GM23338 (cell line): ENCODE results near the gene DHDDS. TPM values are rescaled to one million over a fixed set of nuclear protein-coding genes. Genes with fewer than 3 reads are reported as not detected.
A peak's percentile ranks its signal among the peaks of the same experiment; 100 is the strongest.

Experiments
- ATAC-seq: fragments of 200-7000 bp; cut with Tn5 transposase; 3 replicates; pipeline ENCODE4 v1.9.1; 2020
- DNase-seq: peaks from one replicate; pipeline ENCODE4 v3.0.0-alpha.2; 2015; ENCODE audit warnings: low spot score
- H2AFZ ChIP-seq: fragments of 200-600 bp; sonication (generic); 2 replicates; pipeline ENCODE4 v1.8.0; 2016; ENCODE audit warnings: antibody characterized with exemption, mild to moderate bottlenecking, moderate library complexity
- H3F3A ChIP-seq: fragments of 200-600 bp; sonication (generic); replicated peaks from 2 replicates; pipeline ENCODE4 v1.8.0; 2017; ENCODE audit warnings: antibody characterized with exemption, mixed run types, low read depth
- H3K27ac ChIP-seq: fragments of 200-600 bp; sonication (generic); 2 replicates; pipeline ENCODE4 v1.6.1; 2016; ENCODE audit warnings: low read depth
- H3K27me3 ChIP-seq: fragments of 200-600 bp; sonication (generic); 2 replicates; pipeline ENCODE4 v1.8.0; 2016; ENCODE audit warnings: mild to moderate bottlenecking, mixed run types, moderate library complexity; ENCODE audit not compliant: insufficient read depth
- H3K36me3 ChIP-seq: fragments of 200-600 bp; sonication (generic); 2 replicates; pipeline ENCODE4 v1.8.0; 2016; ENCODE audit warnings: mild to moderate bottlenecking; ENCODE audit not compliant: insufficient read depth
- H3K4me1 ChIP-seq: fragments of 200-600 bp; sonication (generic); 2 replicates; pipeline ENCODE4 v1.8.0; 2016; ENCODE audit warnings: mild to moderate bottlenecking, moderate library complexity; ENCODE audit not compliant: insufficient read depth
- H3K4me2 ChIP-seq: fragments of 200-600 bp; sonication (generic); 2 replicates; pipeline ENCODE4 v1.7.1; 2017; ENCODE audit warnings: mixed run types
- H3K4me3 ChIP-seq: fragments of 200-600 bp; sonication (generic); 2 replicates; pipeline ENCODE4 v1.6.1; 2016; ENCODE audit warnings: mixed run types
- H3K79me2 ChIP-seq: fragments of 200-600 bp; sonication (generic); replicated peaks from 2 replicates; pipeline ENCODE4 v1.8.0; 2017; ENCODE audit warnings: mild to moderate bottlenecking; ENCODE audit not compliant: insufficient read depth
- H3K9me2 ChIP-seq: fragments of 200-600 bp; sonication (generic); 2 replicates; pipeline ENCODE4 v1.8.0; 2017; ENCODE audit not compliant: insufficient read depth
- H4K20me1 ChIP-seq: fragments of 200-600 bp; sonication (generic); replicated peaks from 2 replicates; pipeline ENCODE4 v1.8.0; 2017; ENCODE audit warnings: mild to moderate bottlenecking; ENCODE audit not compliant: insufficient read depth
- H3K27ac Mint-ChIP-seq: 2 replicates; pipeline ENCODE4 v1.8.0; 2020; ENCODE audit warnings: inconsistent platforms, mild to moderate bottlenecking, moderate library complexity, mixed read lengths
- H3K27me3 Mint-ChIP-seq: 3 replicates; pipeline ENCODE4 v1.8.0; 2022; ENCODE audit warnings: low read depth, mild to moderate bottlenecking, moderate library complexity, mixed read lengths, inconsistent platforms; ENCODE audit not compliant: insufficient read depth, poor library complexity
- H3K36me3 Mint-ChIP-seq: 3 replicates; pipeline ENCODE4 v1.8.0; 2021; ENCODE audit warnings: low read depth, mild to moderate bottlenecking, inconsistent platforms, moderate library complexity, mixed read lengths
- H3K4me1 Mint-ChIP-seq: 3 replicates; pipeline ENCODE4 v1.8.0; 2020; ENCODE audit warnings: mild to moderate bottlenecking, inconsistent platforms, mixed read lengths
- H3K4me3 Mint-ChIP-seq: 3 replicates; pipeline ENCODE4 v1.8.0; 2021; ENCODE audit warnings: moderate library complexity, mild to moderate bottlenecking, inconsistent platforms, mixed read lengths
- H3K9me3 Mint-ChIP-seq: 3 replicates; pipeline ENCODE4 v1.8.0; 2020; ENCODE audit warnings: moderate library complexity, mild to moderate bottlenecking, inconsistent platforms, mixed read lengths
- CREB1 ChIP-seq: fragments of 250-450 bp; sonication (Bioruptor Pico); IDR thresholded peaks from 2 replicates; pipeline ENCODE4 v1.5.0; 2020; ENCODE audit warnings: low read depth, mild to moderate bottlenecking, moderate library complexity
- CTCF ChIP-seq, 2 experiments: fragments of 200-600 bp in 1 of 2; sonication (generic) in 1 of 2; conservative IDR thresholded peaks; 2 replicates each; pipeline versions ENCODE4 v1.5.1 to v1.6.1; 2016 to 2017; ENCODE audit warnings: antibody characterized with exemption in 2 of 2, low read depth in 2 of 2, mild to moderate bottlenecking in 2 of 2, moderate library complexity in 1 of 2
- EZH2phosphoT487 ChIP-seq: fragments of 200-600 bp; sonication (generic); IDR thresholded peaks from one replicate; pipeline ENCODE4 v1.8.1; 2018; ENCODE audit warnings: antibody characterized with exemption; ENCODE audit not compliant: unreplicated experiment
- POLR2AphosphoS5 ChIP-seq: IDR thresholded peaks from 2 replicates; pipeline ENCODE4 v1.6.1; 2016; ENCODE audit warnings: antibody characterized with exemption, low read depth
- STAT1 ChIP-seq: IDR thresholded peaks from one replicate; pipeline ENCODE4 v1.6.1; 2016; ENCODE audit warnings: antibody characterized with exemption; ENCODE audit not compliant: unreplicated experiment
- ZNF114 ChIP-seq: fragments of 250-450 bp; sonication (Bioruptor Pico); IDR thresholded peaks from 2 replicates; pipeline ENCODE4 v1.5.0; 2020; ENCODE audit warnings: mild to moderate bottlenecking, moderate library complexity
- polyA plus RNA-seq: library from polyadenylated mRNA; unstranded; fragments of >200 nt; fragmentation: Nextera tagmentation; extraction: Ambion mirVana; gene quantifications from 2 replicates; pipeline ENCODE4 v1.2.1, GENCODE V29; 2016
- total RNA-seq: library from RNA; depleted of rRNA; stranded (reverse); fragments of >200 nt; shearing (Covaris generic); gene quantifications from 2 replicates; pipeline ENCODE4 v1.2.3, GENCODE V29; 2014
- TF ChIP-seq, protein P1 (sequence below): IDR thresholded peaks from 2 replicates; pipeline ENCODE4 v1.6.1; 2016; ENCODE audit warnings: antibody characterized with exemption
- TF ChIP-seq, protein P2 (sequence below): IDR thresholded peaks from one replicate; pipeline ENCODE4 v1.6.1; 2018; ENCODE audit warnings: antibody characterized with exemption; ENCODE audit not compliant: unreplicated experiment
- TF ChIP-seq, protein P3 (sequence below): fragments of 250-450 bp; sonication (Bioruptor Pico); IDR thresholded peaks from 2 replicates; pipeline ENCODE4 v1.5.0; 2020; ENCODE audit warnings: mild to moderate bottlenecking, moderate library complexity

The DHDDS gene
- total and polyA plus RNA-seq, 2 experiments from 2014 or later = 32.6 to 49.5 TPM

GRCh38 chr1:26412180-26412840 lies 19.8 kb upstream of the DHDDS start:
- H3K9me3 Mint-ChIP-seq = peaks cover 4% of the 10 kb centered on the region; the same call in 1 of the 3 replicates
- peak overlapping the region; percentile 100 for H3K27ac ChIP-seq
- peaks cover 56% of the 10 kb centered on the region for H3K4me1 Mint-ChIP-seq
- peaks cover 61% of the 10 kb centered on the region for H3K79me2 ChIP-seq
- peak; percentile 97 for DNase-seq
- peak overlapping the region; percentile 97 for H3K27ac Mint-ChIP-seq
- peaks cover 52% of the 10 kb centered on the region for H3K4me1 ChIP-seq
- peaks cover 23% of the 10 kb centered on the region; the same call in 1 of the 2 replicates for H3K36me3 ChIP-seq
- TF ChIP-seq, protein P1, sequence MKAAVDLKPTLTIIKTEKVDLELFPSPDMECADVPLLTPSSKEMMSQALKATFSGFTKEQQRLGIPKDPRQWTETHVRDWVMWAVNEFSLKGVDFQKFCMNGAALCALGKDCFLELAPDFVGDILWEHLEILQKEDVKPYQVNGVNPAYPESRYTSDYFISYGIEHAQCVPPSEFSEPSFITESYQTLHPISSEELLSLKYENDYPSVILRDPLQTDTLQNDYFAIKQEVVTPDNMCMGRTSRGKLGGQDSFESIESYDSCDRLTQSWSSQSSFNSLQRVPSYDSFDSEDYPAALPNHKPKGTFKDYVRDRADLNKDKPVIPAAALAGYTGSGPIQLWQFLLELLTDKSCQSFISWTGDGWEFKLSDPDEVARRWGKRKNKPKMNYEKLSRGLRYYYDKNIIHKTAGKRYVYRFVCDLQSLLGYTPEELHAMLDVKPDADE = peak; percentile 68; the same call in 1 of the 2 replicates
- TF ChIP-seq ZNF114 (CRISPR knock-in tag) = no peak
- no peak for TF ChIP-seq CTCF (conservative IDR thresholded peaks at IDR 0.05; ENCODE audit: low read depth in 2 of 2)
- TF ChIP-seq STAT1 = no peak
- TF ChIP-seq, protein P2, sequence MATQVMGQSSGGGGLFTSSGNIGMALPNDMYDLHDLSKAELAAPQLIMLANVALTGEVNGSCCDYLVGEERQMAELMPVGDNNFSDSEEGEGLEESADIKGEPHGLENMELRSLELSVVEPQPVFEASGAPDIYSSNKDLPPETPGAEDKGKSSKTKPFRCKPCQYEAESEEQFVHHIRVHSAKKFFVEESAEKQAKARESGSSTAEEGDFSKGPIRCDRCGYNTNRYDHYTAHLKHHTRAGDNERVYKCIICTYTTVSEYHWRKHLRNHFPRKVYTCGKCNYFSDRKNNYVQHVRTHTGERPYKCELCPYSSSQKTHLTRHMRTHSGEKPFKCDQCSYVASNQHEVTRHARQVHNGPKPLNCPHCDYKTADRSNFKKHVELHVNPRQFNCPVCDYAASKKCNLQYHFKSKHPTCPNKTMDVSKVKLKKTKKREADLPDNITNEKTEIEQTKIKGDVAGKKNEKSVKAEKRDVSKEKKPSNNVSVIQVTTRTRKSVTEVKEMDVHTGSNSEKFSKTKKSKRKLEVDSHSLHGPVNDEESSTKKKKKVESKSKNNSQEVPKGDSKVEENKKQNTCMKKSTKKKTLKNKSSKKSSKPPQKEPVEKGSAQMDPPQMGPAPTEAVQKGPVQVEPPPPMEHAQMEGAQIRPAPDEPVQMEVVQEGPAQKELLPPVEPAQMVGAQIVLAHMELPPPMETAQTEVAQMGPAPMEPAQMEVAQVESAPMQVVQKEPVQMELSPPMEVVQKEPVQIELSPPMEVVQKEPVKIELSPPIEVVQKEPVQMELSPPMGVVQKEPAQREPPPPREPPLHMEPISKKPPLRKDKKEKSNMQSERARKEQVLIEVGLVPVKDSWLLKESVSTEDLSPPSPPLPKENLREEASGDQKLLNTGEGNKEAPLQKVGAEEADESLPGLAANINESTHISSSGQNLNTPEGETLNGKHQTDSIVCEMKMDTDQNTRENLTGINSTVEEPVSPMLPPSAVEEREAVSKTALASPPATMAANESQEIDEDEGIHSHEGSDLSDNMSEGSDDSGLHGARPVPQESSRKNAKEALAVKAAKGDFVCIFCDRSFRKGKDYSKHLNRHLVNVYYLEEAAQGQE = peak; percentile 37
- peak; percentile 77; the same call in 1 of the 2 replicates for TF ChIP-seq POLR2AphosphoS5
- TF ChIP-seq, protein P3, sequence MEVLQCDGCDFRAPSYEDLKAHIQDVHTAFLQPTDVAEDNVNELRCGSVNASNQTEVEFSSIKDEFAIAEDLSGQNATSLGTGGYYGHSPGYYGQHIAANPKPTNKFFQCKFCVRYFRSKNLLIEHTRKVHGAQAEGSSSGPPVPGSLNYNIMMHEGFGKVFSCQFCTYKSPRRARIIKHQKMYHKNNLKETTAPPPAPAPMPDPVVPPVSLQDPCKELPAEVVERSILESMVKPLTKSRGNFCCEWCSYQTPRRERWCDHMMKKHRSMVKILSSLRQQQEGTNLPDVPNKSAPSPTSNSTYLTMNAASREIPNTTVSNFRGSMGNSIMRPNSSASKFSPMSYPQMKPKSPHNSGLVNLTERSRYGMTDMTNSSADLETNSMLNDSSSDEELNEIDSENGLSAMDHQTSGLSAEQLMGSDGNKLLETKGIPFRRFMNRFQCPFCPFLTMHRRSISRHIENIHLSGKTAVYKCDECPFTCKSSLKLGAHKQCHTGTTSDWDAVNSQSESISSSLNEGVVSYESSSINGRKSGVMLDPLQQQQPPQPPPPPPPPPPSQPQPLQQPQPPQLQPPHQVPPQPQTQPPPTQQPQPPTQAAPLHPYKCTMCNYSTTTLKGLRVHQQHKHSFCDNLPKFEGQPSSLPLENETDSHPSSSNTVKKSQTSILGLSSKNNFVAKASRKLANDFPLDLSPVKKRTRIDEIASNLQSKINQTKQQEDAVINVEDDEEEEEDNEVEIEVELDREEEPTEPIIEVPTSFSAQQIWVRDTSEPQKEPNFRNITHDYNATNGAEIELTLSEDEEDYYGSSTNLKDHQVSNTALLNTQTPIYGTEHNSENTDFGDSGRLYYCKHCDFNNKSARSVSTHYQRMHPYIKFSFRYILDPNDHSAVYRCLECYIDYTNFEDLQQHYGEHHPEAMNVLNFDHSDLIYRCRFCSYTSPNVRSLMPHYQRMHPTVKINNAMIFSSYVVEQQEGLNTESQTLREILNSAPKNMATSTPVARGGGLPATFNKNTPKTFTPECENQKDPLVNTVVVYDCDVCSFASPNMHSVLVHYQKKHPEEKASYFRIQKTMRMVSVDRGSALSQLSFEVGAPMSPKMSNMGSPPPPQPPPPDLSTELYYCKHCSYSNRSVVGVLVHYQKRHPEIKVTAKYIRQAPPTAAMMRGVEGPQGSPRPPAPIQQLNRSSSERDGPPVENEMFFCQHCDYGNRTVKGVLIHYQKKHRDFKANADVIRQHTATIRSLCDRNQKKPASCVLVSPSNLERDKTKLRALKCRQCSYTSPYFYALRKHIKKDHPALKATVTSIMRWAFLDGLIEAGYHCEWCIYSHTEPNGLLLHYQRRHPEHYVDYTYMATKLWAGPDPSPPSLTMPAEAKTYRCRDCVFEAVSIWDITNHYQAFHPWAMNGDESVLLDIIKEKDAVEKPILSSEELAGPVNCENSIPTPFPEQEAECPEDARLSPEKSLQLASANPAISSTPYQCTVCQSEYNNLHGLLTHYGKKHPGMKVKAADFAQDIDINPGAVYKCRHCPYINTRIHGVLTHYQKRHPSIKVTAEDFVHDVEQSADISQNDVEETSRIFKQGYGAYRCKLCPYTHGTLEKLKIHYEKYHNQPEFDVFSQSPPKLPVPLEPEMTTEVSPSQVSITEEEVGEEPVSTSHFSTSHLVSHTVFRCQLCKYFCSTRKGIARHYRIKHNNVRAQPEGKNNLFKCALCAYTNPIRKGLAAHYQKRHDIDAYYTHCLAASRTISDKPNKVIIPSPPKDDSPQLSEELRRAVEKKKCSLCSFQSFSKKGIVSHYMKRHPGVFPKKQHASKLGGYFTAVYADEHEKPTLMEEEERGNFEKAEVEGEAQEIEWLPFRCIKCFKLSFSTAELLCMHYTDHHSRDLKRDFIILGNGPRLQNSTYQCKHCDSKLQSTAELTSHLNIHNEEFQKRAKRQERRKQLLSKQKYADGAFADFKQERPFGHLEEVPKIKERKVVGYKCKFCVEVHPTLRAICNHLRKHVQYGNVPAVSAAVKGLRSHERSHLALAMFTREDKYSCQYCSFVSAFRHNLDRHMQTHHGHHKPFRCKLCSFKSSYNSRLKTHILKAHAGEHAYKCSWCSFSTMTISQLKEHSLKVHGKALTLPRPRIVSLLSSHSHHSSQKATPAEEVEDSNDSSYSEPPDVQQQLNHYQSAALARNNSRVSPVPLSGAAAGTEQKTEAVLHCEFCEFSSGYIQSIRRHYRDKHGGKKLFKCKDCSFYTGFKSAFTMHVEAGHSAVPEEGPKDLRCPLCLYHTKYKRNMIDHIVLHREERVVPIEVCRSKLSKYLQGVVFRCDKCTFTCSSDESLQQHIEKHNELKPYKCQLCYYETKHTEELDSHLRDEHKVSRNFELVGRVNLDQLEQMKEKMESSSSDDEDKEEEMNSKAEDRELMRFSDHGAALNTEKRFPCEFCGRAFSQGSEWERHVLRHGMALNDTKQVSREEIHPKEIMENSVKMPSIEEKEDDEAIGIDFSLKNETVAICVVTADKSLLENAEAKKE (CRISPR knock-in tag) = no peak
- TF ChIP-seq EZH2phosphoT487 = no peak
- TF ChIP-seq CREB1 = peak; percentile 37; the same call in 1 of the 2 replicates
- no peaks in the 10 kb centered on the region for H3K9me2 ChIP-seq
- peaks cover 64% of the 10 kb centered on the region for H3K36me3 Mint-ChIP-seq
- peak; percentile 15 for ATAC-seq
- H3K4me2 ChIP-seq = peak overlapping the region; percentile 84
- H3F3A ChIP-seq = peaks cover 56% of the 10 kb centered on the region
- H4K20me1 ChIP-seq = peaks cover 36% of the 10 kb centered on the region
- peaks cover 43% of the 10 kb centered on the region for H3K27me3 Mint-ChIP-seq
- no peaks in the 10 kb centered on the region for H3K27me3 ChIP-seq
- H3K4me3 Mint-ChIP-seq = peak overlapping the region; percentile 99
- H2AFZ ChIP-seq = no peak overlapping the region
- H3K4me3 ChIP-seq = peak overlapping the region; percentile 96
